GM21619 (cell line): Measurements from ENCODE around the gene XNDC1N.

ENCODE experiments used
- ATAC-seq: cut with Tn5 transposase; IDR thresholded peaks from one replicate; pipeline ENCODE4 v1.9.1; 2021; ENCODE audit not compliant: unreplicated experiment

Gene XNDC1N, protein sequence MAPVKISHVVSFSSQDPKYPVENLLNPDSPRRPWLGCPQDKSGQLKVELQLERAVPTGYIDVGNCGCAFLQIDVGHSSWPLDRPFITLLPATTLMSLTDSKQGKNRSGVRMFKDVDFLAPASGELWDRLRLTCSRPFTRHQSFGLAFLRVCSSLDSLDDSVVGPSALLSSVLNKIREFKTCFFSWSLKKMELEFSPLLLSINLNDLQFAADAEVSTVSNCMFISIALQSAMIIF

DNA sequence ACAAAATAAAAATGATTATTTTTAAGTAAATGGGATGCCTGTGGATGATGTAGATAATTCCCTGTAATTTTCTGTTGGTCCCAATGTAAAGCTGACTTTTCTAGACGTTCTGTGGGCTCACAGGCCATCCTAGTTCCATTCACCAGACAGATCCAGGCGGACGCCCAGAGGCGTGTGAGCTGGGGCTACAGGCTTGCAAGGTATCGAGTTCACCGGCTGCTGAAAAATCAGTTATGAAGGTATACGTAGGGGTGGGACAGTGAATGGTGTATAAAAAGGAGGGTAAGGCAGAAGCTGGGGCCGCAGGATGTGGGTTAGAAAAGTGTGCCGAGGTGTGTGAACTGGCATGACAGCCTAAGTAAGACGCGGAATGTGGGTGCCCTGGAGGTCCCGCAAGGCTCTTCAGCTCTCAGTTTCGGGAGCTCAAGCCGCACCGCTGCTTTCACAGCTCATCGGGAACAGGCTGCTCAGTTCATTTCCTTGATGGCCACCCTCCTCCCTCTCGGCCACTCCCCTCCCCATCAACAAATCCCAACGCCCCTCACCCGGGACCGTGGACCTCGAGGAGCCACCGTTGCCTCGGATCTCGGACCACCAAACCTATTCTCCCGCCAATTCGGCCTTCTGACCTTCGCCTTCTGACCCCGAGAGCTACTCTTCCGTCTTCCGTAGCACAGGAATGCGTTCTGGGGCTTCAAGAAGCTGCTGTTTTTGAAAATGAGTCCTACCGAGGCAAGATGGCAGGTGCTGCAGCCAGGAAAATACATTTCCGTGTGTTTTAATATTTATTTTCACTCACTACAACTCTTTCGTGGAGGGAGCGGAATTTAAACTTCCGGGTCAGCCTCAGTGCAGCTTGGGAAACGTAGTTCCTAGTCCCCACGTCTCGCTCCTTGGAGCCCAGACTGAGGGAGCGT lies at the start of gene XNDC1N:
TSS of gene XNDC1N (minus strand) at position 775 of the 917 bp plus-strand sequence. CDS start 5,241 bp downstream, outside the sequence.
- ATAC-seq = peak; percentile 70

DNA sequence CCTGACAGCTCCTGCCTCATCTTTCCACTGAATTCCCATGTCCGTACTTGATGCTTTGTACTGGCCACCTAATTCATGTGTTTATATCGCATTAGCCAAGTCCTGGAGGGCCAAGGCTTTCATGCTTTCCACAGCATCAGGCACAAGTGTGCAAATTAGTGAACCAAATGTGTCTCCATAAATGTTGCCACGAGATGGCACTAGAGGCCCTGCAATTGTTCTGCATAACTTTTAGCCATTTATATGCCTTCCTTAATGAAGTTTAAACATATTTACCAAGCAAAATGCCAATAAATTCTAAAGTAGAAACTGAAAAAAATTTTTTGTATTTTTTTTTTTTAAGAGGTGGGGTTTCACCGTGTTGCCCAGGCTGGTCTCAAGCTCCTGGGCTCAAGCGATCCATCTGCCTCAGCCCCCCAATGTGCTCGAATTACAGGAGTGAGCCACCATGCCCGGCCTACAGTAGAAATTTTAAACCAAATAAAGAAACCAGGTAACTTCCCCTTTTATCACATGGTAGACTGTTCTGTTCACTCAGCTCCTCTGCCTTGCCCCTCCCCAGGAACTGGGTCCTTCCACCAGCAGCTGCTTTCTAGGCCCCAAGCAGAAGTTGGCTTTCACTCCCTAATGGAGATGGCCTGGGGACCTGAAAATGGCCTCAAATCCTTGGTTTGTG lies 49.5 kb upstream of the XNDC1N start:
- no peak for ATAC-seq

DNA sequence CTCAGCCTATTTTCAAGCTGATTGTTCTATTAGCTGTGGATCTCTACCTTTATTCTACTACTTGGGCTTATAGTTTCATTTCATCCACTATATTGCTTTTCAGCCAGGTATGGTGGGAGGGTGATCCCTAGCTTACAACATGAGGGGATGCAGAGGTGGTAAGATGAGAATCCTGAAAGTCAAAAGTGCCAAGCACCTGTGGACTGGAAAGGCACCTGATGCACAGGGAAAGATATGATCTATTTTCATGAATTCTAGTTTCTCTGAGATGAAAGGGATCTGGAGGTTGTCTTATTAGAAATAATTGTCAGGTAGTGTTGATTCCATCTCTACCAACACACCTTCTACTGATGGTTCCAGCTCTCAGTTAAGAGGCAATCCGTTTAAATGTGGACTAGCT lies 48.7 kb upstream of the XNDC1N start:
- ATAC-seq = no peak

DNA sequence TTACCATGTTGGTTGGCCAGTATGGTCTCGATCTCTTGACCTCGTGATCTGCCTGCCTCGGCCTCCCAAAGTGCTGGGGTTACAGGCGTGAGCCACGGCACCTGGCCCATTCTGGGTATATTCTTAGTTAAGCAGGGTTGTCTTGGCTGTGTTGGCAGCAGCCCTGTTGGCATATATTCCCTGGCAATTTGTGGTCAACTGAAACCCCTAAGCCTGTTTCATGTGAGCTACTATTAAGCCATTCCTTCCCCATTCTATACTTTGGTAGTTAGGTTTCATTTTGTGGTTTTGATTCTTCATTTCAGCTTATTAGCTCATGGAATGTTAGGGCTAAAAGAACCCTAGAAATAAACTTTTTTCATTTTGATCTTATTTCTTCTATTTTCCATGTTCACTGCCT lies 48.2 kb upstream of the XNDC1N start:
- ATAC-seq = no peak

DNA sequence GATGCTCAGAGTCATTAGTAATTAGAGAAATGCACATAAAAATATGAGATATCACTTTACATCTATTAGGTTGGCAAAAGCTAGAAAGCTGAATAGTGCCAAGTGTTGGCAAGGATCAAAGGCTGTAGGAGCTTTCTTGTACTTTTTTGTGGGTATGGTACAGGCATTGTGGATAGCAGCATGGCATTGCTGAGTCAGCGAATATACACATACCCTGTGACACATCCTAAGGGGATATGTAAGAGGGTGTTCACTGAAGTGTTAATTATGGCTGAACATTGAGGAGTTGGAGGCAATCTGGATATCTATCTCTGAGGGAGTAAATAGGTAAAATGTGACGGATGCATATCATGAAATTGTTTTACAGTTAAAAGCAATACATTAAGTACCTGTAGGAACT lies 43.3 kb upstream of the XNDC1N start:
- no peak for ATAC-seq

DNA sequence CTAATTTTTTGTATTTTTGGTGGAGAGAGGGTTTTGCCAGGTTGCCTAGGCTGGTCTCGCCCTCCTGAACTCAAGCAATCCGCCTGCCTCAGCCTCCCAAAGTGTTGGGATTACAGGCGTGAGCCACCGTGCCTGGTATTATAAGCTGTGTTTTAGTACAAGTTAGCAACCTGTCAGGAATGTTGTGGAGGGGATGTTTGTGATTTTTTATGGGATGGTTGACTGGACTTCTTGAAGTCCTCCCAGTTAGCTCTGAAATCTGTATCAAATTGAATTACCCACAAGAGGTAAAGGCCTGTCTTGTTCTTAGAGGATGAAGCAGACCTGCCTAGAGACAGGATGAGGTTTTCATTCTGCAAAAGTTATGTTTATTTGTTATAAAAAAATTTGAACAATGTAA lies 36.2 kb upstream of the XNDC1N start:
- ATAC-seq = no peak

DNA sequence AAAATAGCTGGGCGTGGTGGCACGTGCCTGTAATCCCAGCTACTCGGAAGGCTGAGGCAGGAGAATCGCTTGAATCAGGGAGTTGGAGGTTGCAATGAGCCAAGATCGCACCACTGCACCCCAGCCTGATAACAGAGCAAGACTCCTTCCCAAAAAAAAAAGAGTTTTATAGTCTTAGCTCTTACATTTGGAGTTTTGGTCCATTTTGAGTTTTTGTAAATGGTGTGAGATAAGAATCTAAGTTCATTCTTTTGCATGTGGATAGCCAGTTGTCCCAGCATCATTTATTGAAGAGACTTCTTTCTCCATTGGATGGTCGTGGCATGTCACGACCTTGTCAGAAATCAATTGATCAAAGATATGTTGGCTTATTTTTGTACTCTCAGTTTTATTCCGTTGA lies 35.1 kb upstream of the XNDC1N start:
- ATAC-seq = no peak

DNA sequence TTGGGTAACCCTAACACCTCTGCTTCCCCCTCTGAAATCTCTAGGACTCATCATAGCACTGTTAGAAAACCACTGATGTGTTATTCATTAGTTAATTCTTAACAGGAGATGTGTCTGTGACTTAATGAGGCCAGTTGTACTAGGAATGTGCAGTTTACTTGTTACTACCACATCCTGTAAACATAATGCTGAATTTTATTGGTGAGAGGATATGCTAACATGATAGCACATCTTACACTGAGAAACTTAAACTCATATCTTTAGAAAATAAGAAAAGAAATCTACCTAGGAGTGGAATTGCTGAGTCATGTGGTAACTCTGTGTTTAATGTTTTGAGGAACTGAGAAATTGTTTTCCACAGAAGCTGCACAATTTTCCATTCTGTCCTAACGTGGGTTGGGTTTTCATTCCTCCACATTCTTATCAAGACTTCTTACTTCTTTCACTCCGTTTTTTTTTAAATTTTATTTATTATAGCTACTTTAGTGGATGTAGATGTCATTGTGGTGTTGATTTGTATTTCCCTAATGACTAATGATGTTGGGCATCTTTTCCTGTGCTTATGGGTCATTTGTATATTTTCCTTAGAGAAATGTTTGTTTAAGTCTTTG lies 34.1 kb upstream of the XNDC1N start:
- peak; percentile 73 for ATAC-seq

DNA sequence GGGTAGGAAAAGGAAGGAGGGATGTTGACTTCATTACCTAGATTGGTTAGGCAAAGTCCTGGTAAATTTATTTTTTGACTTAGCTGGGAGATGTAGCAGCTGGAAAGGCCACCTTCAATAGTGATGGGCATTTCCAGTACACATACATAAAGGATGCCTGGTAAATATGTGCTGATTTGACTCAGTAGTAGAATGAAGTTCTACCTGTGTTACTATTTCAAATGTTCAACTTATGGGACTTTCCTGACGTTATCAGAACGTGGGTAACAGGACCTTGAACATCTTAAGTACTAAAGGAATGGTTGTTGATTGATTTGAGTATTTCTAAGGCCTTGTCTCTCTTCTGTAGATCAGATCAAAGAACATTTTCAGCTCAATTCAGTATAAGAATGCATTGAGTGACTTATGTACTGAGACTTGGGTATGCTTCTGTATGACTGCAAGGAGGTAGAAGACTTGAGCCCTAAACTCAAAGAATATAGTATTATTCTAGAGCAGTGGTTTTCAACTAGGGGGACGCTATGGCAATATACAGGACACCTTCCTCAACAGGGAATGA lies 27.6 kb upstream of the XNDC1N start:
- ATAC-seq = no peak

DNA sequence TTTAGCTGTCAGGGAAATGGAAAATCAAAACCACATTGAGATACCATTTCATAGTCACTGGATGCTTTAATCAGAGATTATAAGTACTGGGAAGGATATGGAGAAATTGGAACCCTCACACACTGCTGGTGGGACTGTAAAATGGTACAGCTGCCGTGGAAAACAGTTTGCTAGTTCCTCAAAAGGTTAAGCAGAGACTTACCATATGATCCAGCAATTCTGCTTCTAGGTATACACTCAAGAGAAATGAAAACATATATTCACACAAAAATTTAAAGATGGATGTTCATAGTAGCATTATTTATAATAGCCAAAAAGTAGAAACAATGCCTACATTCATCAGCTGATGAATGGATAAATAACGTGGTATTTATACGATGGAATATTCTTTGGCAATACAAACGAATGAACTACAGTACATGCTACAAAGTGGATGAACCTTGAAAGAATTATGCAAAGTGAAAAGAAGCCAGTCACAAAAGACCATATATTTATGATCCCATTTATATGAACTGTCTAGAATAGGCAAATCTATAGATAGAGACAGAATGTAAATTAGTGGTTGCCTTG lies 23.4 kb upstream of the XNDC1N start:
- ATAC-seq = no peak

DNA sequence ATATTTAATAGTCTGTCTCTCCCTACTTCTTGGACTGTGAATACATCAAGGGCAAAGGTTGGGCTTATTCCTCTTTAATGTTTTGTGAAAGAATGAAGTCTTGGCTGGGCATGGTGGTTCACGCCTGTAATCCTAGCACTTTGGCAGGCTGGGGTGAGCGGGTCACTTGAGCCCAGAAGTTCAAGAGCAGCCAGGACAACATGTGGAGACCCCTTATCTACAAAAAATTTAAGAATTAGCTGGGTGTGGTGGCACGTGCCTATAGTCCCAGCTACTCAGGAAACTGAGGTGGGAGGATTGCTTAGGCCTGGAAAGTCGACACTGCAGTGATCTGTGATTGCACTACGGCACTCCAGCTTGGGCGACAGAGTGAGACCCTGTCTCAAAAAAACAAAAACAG lies 20.6 kb upstream of the XNDC1N start:
- ATAC-seq = no peak

DNA sequence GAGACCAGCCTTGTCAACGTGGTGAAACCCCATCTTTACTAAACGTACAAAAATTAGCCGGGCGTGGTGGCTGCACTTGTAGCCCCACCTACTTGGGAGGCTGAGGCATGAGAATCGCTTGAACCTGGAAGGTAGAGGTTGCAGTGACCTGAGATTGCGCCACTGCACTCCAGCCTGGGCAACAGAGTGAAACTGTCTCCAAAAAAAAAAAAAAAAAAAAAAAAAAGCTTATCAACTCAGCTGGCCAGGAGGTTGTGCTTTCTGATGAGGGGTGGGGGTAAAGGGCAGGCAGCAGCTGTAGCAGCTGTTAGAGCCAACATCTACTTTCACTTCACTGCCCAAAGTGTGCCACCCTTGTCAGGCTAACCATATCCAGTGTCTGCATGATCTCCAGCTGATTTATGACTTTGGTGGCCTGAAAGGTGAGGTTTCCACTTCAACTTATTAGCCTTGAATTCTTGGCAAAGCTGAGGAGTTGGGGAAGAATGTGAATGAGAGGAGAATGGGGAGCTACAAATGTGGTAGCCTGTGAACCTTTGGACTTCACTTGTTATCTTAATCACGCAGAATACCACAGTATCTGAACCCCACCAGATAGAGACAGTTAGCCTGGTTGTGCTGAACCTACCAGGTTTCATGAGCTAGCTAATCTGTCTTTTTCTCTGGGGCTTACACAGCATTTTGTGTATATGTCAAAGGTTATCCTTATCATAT lies 20.1 kb upstream of the XNDC1N start:
- ATAC-seq = no peak

DNA sequence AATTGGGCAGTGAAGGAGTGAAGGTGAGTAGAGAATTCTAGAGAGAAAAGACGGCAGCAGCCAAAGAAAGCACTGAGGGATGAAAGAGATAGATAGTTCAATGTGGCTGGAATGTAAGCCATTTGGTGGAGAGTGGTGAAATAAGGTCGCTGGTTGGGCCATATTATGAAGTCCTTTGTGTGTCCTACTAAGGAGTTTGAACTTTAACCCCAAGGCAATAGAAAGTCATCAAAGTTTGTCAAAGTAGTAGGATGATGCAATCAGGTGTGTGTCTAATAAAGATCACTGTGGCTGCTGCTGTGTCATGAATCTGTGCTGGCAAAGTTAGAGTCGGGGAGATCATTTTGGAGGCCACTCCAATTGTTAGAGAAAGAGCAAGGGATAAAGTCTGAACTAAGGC lies 19.1 kb upstream of the XNDC1N start:
- no peak for ATAC-seq

DNA sequence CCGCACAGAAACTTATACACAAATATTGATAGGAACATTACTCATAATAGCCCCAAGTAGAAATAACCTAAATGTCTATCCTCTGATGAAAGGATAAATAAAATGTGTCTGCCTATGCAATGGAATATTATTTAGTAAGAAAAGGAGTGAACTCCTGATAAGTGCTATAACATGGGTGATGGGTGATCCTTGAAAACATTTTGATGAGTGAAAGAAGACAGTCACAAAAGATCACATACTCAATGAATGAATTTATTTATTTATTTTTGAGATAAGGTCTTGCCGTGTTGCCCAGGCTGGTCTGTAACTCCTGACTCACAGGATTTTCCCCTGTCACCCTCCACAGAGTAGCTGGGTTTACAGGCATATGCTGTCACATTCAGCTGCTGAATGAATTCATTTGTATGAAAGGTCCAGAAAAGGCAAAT lies 17.8 kb upstream of the XNDC1N start:
- ATAC-seq = no peak

DNA sequence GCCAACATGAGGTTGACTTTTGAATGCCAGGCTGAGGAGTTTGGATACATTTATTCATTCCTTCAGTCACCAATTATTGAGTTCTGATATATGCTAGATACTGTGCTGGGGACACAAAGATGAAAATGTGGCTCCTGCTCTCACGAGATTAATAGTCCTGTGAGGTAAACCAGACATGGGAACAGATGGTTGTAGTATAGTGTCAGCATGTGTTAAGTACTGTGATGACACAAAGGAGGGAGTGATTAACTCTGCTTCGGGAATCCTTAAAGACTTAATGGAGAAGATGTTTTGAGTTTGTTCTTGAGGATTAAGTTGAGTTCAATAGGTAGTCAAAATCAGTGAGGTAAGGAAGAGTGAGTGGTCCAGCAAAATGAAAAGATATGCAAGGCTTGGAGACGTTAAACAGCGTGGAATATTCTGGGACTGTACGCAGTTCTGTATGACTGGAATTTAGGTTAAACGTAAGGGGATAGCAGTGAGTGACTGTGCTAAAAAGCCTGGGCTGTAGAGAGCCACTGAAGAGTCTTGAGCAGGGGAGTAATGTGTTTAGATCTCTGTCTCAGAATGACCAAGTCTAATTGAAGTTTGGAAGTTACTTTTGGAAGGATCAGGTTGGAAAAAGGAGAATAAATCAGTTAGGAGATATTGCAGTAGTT lies 12.3 kb upstream of the XNDC1N start:
- ATAC-seq = no peak

DNA sequence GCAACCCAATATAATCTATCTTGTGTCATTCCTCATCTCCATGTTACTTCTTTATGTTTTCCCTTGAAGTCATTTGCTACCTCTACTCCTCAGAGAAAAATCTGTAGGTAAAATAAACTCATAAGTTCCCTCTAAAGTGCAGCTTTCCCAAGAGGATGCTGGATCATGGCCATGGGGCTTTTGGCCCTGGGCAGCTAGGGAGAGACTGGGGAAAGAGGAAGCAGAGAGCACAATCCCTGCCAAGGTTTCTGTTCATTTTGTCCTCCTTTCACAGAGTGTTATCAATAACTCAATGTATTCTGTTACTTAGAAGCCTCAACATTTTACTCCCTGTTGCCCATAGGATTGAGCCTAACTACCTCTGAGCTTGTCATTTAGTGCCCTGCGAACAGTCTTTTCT lies 9.4 kb upstream of the XNDC1N start:
- ATAC-seq = no peak

DNA sequence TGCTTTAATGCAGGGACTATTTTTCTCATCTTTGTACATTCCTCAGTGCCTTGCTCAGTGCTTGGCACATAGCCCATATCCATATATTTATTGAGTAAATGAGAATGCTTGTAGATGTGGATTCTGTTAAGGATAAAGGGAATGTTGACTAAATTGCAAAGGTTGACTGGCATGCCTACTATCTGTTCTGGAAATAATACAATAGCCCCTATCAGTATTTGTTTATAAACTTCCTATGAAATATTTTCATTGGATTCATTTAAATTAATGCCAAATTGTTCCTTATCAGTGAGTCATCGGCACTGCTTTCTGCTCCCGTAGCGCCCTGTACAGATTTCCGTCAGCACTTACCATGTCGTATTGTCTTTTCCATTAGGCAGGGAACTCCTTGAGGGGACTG lies 8.4 kb upstream of the XNDC1N start:
- ATAC-seq = no peak

DNA sequence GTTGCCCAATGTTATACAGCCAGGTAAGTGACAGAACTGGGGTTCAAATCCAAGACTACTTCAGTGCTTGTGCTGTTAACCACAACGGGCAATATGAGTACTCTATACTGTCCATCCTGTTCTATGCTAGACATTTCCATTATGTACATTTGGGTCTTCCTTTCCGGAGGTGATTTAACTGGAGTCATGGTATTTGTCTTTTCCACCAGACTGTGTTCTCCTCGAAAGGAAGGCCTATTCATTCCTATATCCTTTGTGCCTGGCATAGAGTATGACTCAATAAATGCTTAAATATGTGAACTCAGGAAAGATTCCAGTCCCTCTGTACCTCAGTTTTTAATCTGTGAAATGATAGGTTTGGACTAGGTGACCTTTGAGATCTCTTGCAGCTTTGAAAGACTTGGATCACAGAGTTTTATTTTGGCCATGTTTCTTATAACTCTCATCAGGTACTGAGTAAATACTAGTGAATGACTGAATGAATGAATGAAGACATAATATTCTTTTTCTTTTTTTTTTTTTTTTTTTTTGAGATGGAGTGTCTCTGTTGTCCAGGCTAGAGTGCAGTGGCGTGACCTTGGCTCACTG lies 7.0 kb upstream of the XNDC1N start:
- no peak for ATAC-seq

DNA sequence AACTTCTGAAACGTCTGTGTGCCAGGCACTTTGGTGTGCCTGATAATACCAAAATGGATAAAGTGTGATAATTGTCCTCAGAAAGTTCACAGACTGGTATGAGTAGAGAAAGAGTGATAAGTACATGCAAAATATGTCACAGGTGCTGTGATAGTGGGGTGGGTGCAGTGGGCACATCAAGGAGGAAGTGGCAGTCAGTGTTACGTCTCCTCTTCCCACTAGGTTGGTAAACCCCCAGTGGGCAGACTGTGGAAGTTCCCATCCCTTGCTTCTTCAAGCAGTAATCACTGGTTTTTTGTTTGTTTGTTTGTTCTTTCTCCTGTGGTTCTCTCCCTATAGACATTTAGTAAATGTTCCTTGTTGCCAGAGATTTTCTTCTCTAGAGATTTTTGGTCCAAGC lies 5.8 kb upstream of the XNDC1N start:
- no peak for ATAC-seq
